Neural progenitor cell (in vitro differentiated cells): ENCODE data around the gene PAK1. TPM values are rescaled to one million over a fixed set of nuclear protein-coding genes. Genes with fewer than 3 reads are reported as not detected.

ENCODE experiments used
- DNase-seq: peaks from one replicate; pipeline ENCODE4 v3.0.0-alpha.2; 2016; ENCODE audit warnings: low spot score
- H2AFZ ChIP-seq: fragments of 200-600 bp; sonication (generic); replicated peaks from 2 replicates; pipeline ENCODE4 v1.6.1; 2016; ENCODE audit warnings: antibody characterized with exemption
- H3F3A ChIP-seq: fragments of 200-600 bp; sonication (generic); 2 replicates; pipeline ENCODE4 v1.6.1; 2016; ENCODE audit warnings: antibody characterized with exemption, low read depth
- H3K27ac ChIP-seq: fragments of 200-600 bp; sonication (generic); 2 replicates; pipeline ENCODE4 v1.5.1; 2016; ENCODE audit warnings: mild to moderate bottlenecking
- H3K27me3 ChIP-seq: fragments of 200-600 bp; sonication (generic); 2 replicates; pipeline ENCODE4 v1.6.1; 2016; ENCODE audit warnings: mild to moderate bottlenecking, moderate library complexity
- H3K36me3 ChIP-seq: fragments of 200-600 bp; sonication (generic); 2 replicates; pipeline ENCODE4 v1.5.1; 2016
- H3K4me1 ChIP-seq: fragments of 200-600 bp; sonication (generic); 2 replicates; pipeline ENCODE4 v1.6.1; 2016; ENCODE audit warnings: mixed run types
- H3K4me2 ChIP-seq: fragments of 200-600 bp; sonication (generic); 2 replicates; pipeline ENCODE4 v1.6.1; 2016
- H3K4me3 ChIP-seq: fragments of 200-600 bp; sonication (generic); 2 replicates; pipeline ENCODE4 v1.5.1; 2016
- H3K79me2 ChIP-seq: fragments of 200-600 bp; sonication (generic); 2 replicates; pipeline ENCODE4 v1.6.1; 2016; ENCODE audit warnings: low read depth
- H3K9ac ChIP-seq: fragments of 200-600 bp; sonication (generic); 2 replicates; pipeline ENCODE4 v1.6.1; 2016
- H3K9me3 ChIP-seq: fragments of 200-600 bp; sonication (generic); 2 replicates; pipeline ENCODE4 v1.5.1; 2016; ENCODE audit warnings: low read depth
- H4K20me1 ChIP-seq: fragments of 200-600 bp; sonication (generic); 2 replicates; pipeline ENCODE4 v1.6.1; 2016; ENCODE audit warnings: low read depth
- H3K27ac Mint-ChIP-seq: 3 replicates; pipeline ENCODE4 v1.8.0; 2021; ENCODE audit warnings: mixed read lengths
- H3K27me3 Mint-ChIP-seq: 2 replicates; pipeline ENCODE4 v1.8.0; 2022; ENCODE audit warnings: low read depth, mild to moderate bottlenecking, inconsistent platforms, moderate library complexity, mixed read lengths; ENCODE audit not compliant: insufficient read depth
- H3K36me3 Mint-ChIP-seq: 3 replicates; pipeline ENCODE4 v1.8.0; 2021; ENCODE audit warnings: mixed read lengths
- H3K4me1 Mint-ChIP-seq: 3 replicates; pipeline ENCODE4 v1.8.0; 2021; ENCODE audit warnings: mixed read lengths
- H3K4me3 Mint-ChIP-seq: 3 replicates; pipeline ENCODE4 v1.8.0; 2021; ENCODE audit warnings: mild to moderate bottlenecking, moderate library complexity, mixed read lengths
- H3K9me3 Mint-ChIP-seq: 3 replicates; pipeline ENCODE4 v1.8.0; 2020; ENCODE audit warnings: mixed read lengths
- CTCF ChIP-seq: fragments of 200-600 bp; sonication (generic); IDR thresholded peaks from 2 replicates; pipeline ENCODE4 v1.5.1; 2017; ENCODE audit warnings: antibody characterized with exemption, mild to moderate bottlenecking
- EZH2 ChIP-seq: fragments of 200-600 bp; sonication (generic); IDR thresholded peaks from 2 replicates; pipeline ENCODE4 v1.6.1; 2017; ENCODE audit warnings: antibody characterized with exemption, mild to moderate bottlenecking, moderate library complexity
- EZH2phosphoT487 ChIP-seq: fragments of 200-600 bp; sonication (generic); IDR thresholded peaks from 2 replicates; pipeline ENCODE4 v1.6.1; 2017; ENCODE audit warnings: antibody characterized with exemption
- total RNA-seq: library from RNA; depleted of rRNA; stranded (reverse); fragments of >200 nt; gene quantifications from 2 replicates; pipeline ENCODE4 v1.2.3, GENCODE V29; 2015; ENCODE audit warnings: low replicate concordance

The PAK1 gene
- total RNA-seq, 1 donor from 2014 or later: 52.1 TPM

- Histone ChIP-seq H4K20me1 (peaks cover 10% of the 10 kb centered on the region), H3K4me2 (no peak overlapping the region), H3K9ac (no peak overlapping the region), H3K27me3 (no peaks in the 10 kb centered on the region), H3K9me3 (no peaks in the 10 kb centered on the region), H3K36me3 (no peaks in the 10 kb centered on the region), H2AFZ (no peak overlapping the region), H3F3A (peaks cover 9% of the 10 kb centered on the region), H3K27ac (no peak overlapping the region), H3K79me2 (peaks cover 9% of the 10 kb centered on the region), H3K4me1 (peaks cover 14% of the 10 kb centered on the region), H3K4me3 (no peak overlapping the region)
- no peak overlapping the region for H3K27ac Mint-ChIP-seq
- peaks cover 2% of the 10 kb centered on the region for H3K27me3 Mint-ChIP-seq
- H3K4me3 Mint-ChIP-seq: no peak overlapping the region
- no peak for DNase-seq
- H3K9me3 Mint-ChIP-seq: no peaks in the 10 kb centered on the region
- no peak for TF ChIP-seq EZH2
- no peak for TF ChIP-seq EZH2phosphoT487
- no peak for TF ChIP-seq CTCF
- H3K4me1 Mint-ChIP-seq: peaks cover 19% of the 10 kb centered on the region
- no peaks in the 10 kb centered on the region for H3K36me3 Mint-ChIP-seq
Observed at GRCh38 chr11:77416357-77416756, 57.5 kb downstream of the PAK1 start.

DNA sequence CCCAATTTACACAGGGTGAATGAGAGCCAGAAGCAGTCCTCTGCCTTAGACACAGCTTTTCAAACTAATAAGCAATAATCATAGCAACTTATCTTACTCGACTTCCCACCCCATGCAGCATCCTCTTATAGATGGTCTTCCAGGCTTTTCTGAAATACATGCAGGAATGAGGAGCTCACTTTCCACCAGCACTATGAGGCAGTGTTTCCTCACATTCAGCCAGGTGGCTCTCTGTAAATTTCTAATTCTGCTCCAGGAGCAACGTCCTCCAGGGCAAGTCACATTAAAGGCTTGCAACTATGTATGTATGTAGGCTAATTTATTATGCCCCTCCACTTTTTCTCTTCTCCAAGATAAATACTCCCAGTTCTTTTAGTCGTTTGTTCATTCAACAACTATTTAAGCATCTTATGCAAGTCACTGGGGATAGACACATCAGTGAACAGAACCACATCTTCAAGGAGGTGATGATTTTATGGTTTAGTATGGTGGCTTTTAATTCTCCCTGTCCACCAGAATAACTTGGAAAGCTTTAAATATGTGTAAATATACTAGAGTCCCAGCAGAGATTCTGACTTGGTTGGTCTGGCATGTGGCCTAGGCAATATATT is 59.9 kb downstream of the PAK1 start:
- H3K9me3 Mint-ChIP-seq: no peaks in the 10 kb centered on the region
- H2AFZ ChIP-seq: no peak overlapping the region
- no peak for TF ChIP-seq EZH2
- TF ChIP-seq CTCF: no peak
- TF ChIP-seq EZH2phosphoT487: no peak
- peaks cover 2% of the 10 kb centered on the region for H4K20me1 ChIP-seq
- H3K9ac ChIP-seq: no peak overlapping the region
- no peaks in the 10 kb centered on the region for H3K9me3 ChIP-seq
- peaks cover 6% of the 10 kb centered on the region for H3K27me3 Mint-ChIP-seq
- DNase-seq: no peak
- peaks cover 2% of the 10 kb centered on the region for H3K36me3 Mint-ChIP-seq
- H3K4me3 Mint-ChIP-seq: no peak overlapping the region
- H3F3A ChIP-seq: peaks cover 9% of the 10 kb centered on the region
- peaks cover 22% of the 10 kb centered on the region for H3K79me2 ChIP-seq
- H3K4me1 Mint-ChIP-seq: peaks cover 33% of the 10 kb centered on the region
- no peak overlapping the region for H3K4me2 ChIP-seq
- H3K27ac ChIP-seq: no peak overlapping the region
- no peaks in the 10 kb centered on the region for H3K27me3 ChIP-seq
- no peak overlapping the region for H3K4me3 ChIP-seq
- peaks cover 27% of the 10 kb centered on the region for H3K4me1 ChIP-seq
- no peaks in the 10 kb centered on the region for H3K36me3 ChIP-seq
- H3K27ac Mint-ChIP-seq: no peak overlapping the region

DNA sequence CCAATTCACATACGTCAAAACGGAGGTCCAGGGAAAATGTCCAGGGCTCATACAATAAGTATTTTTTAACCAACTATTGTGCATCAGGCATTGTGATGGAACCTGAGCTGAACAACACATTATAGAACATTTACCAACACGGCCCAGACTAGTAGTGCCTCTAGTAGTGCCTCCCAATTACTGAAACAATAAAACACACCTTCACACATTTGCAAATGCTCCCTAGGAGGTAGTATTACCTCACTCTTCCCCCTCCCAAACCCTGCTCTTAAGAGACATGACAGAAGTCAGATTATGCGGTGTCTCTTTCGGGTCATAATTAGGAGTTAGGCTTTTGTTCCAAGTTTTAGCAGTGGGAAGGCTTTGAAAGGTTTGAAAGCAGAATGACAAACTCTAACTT is 61.1 kb downstream of the PAK1 start:
- Mint-ChIP-seq H3K4me1 (peaks cover 33% of the 10 kb centered on the region), H3K36me3 (peaks cover 2% of the 10 kb centered on the region), H3K9me3 (no peaks in the 10 kb centered on the region), H3K4me3 (peak overlapping the region; percentile 71), H3K27me3 (peaks cover 6% of the 10 kb centered on the region), H3K27ac (no peak overlapping the region)
- H3K9ac ChIP-seq: no peak overlapping the region
- H3K79me2 ChIP-seq: peaks cover 28% of the 10 kb centered on the region
- no peak overlapping the region for H3K4me3 ChIP-seq
- H3K4me1 ChIP-seq: peaks cover 27% of the 10 kb centered on the region
- no peak for DNase-seq
- no peak overlapping the region for H2AFZ ChIP-seq
- TF ChIP-seq CTCF (no peak), EZH2 (no peak), EZH2phosphoT487 (no peak)
- H3K9me3 ChIP-seq: no peaks in the 10 kb centered on the region
- H4K20me1 ChIP-seq: peaks cover 3% of the 10 kb centered on the region
- H3K36me3 ChIP-seq: no peaks in the 10 kb centered on the region
- peak overlapping the region; percentile 89 for H3K4me2 ChIP-seq
- H3K27me3 ChIP-seq: no peaks in the 10 kb centered on the region
- H3F3A ChIP-seq: peaks cover 9% of the 10 kb centered on the region
- no peak overlapping the region for H3K27ac ChIP-seq
